ENCODE results near the gene AKR1B1. TPM values are rescaled to one million over a fixed set of nuclear protein-coding genes. Genes with fewer than 3 reads are reported as not detected.

Gene AKR1B1
- total RNA-seq, 1 donor from 2014 or later, result 138 TPM

- no peak overlapping the region for H3K4me3 Mint-ChIP-seq
- H3K27me3 Mint-ChIP-seq, result no peaks in the 10 kb centered on the region
- no peak for DNase-seq (ENCODE audit: extremely low spot score, unreplicated experiment)
- no peak for TF ChIP-seq CTCF (conservative IDR thresholded peaks at IDR 0.05)
- no peak overlapping the region for H3K27ac Mint-ChIP-seq
- H3K4me1 Mint-ChIP-seq (ENCODE audit: unreplicated experiment), result peaks cover 11% of the 10 kb centered on the region
- H3K9me3 Mint-ChIP-seq, result peaks cover 5% of the 10 kb centered on the region
- H3K36me3 Mint-ChIP-seq, result peaks cover 13% of the 10 kb centered on the region
Measured at GRCh38 chr7:134434701-134435100, 24.2 kb downstream of the AKR1B1 start.

- Mint-ChIP-seq H3K4me1 (ENCODE audit: unreplicated experiment) (peaks cover 11% of the 10 kb centered on the region), H3K27me3 (no peaks in the 10 kb centered on the region), H3K27ac (no peak overlapping the region), H3K36me3 (peaks cover 3% of the 10 kb centered on the region), H3K4me3 (no peak overlapping the region), H3K9me3 (peaks cover under 1% of the 10 kb centered on the region)
- TF ChIP-seq CTCF (conservative IDR thresholded peaks at IDR 0.05), result no peak
- DNase-seq (ENCODE audit: extremely low spot score, unreplicated experiment), result no peak
Measured at GRCh38 chr7:134433430-134433829, 25.5 kb downstream of the AKR1B1 start.

GRCh38 chr7:134432296-134433152, 26.4 kb downstream of the AKR1B1 start:
- Mint-ChIP-seq H3K4me1 (ENCODE audit: unreplicated experiment) (peaks cover 11% of the 10 kb centered on the region), H3K27ac (peak overlapping the region; percentile 82), H3K9me3 (no peaks in the 10 kb centered on the region), H3K4me3 (peak overlapping the region; percentile 88), H3K27me3 (no peaks in the 10 kb centered on the region), H3K36me3 (peaks cover under 1% of the 10 kb centered on the region)
- peak; percentile 76 for DNase-seq (ENCODE audit: extremely low spot score, unreplicated experiment)
- peak; percentile 92 for TF ChIP-seq CTCF (conservative IDR thresholded peaks at IDR 0.05)

GRCh38 chr7:134431815-134432214, 27.1 kb downstream of the AKR1B1 start:
- no peak for DNase-seq (ENCODE audit: extremely low spot score, unreplicated experiment)
- no peak for TF ChIP-seq CTCF (conservative IDR thresholded peaks at IDR 0.05)
- peak overlapping the region; percentile 88 for H3K4me3 Mint-ChIP-seq
- H3K36me3 Mint-ChIP-seq, result no peaks in the 10 kb centered on the region
- peaks cover 11% of the 10 kb centered on the region for H3K4me1 Mint-ChIP-seq (ENCODE audit: unreplicated experiment)
- H3K9me3 Mint-ChIP-seq, result no peaks in the 10 kb centered on the region
- no peaks in the 10 kb centered on the region for H3K27me3 Mint-ChIP-seq
- peak overlapping the region; percentile 82 for H3K27ac Mint-ChIP-seq

GRCh38 chr7:134429481-134429880, 29.4 kb downstream of the AKR1B1 start:
- H3K36me3 Mint-ChIP-seq, result no peaks in the 10 kb centered on the region
- H3K27me3 Mint-ChIP-seq, result no peaks in the 10 kb centered on the region
- no peak overlapping the region for H3K27ac Mint-ChIP-seq
- H3K9me3 Mint-ChIP-seq, result no peaks in the 10 kb centered on the region
- no peak overlapping the region for H3K4me3 Mint-ChIP-seq
- no peak for DNase-seq (ENCODE audit: extremely low spot score, unreplicated experiment)
- H3K4me1 Mint-ChIP-seq (ENCODE audit: unreplicated experiment), result peaks cover 7% of the 10 kb centered on the region
- TF ChIP-seq CTCF (conservative IDR thresholded peaks at IDR 0.05), result no peak

Data from type B pancreatic cell (in vitro differentiated cells).